GM12878 (cell line): ENCODE results near the gene CNTNAP5. TPM values are rescaled to one million over a fixed set of nuclear protein-coding genes. Genes with fewer than 3 reads are reported as not detected.

Experiments
- ATAC-seq: fragments of 200-7000 bp; cut with Tn5 transposase; 3 replicates; pipeline ENCODE4 v1.9.1; 2020; ENCODE audit warnings: mild to moderate bottlenecking, moderate library complexity
- BruUV-seq: library from RNA; stranded (reverse); fragments of 400-500 nt; replicated peaks from 2 replicates; lab custom pipeline; 2021; lab: Mats Ljungman, UMichigan
- CTCF ChIA-PET: fragments of 300-600 bp; sonication (Branson Sonifier 250); formaldehyde crosslinking; extraction: SDS; loops from one replicate; lab custom pipeline; 2021; ENCODE audit warnings: inconsistent platforms; lab: Yijun Ruan, JAX
- POLR2A ChIA-PET: fragments of 350-600 bp; formaldehyde crosslinking; extraction: SDS; loops from one replicate; lab custom pipeline; 2021; ENCODE audit warnings: inconsistent platforms; lab: Charles Lee
- RAD21 ChIA-PET: fragments of 300-600 bp; sonication (Branson Sonifier 250); formaldehyde crosslinking; loops from one replicate; lab custom pipeline; 2023; ENCODE audit warnings: antibody characterized with exemption; ENCODE audit not compliant: unreplicated experiment; lab: Charles Lee
- SMC1A ChIA-PET: fragments of 300-600 bp; sonication (Branson Sonifier 250); formaldehyde crosslinking; loops from one replicate; lab custom pipeline; 2023; ENCODE audit not compliant: unreplicated experiment, uncharacterized antibody; lab: Charles Lee
- DNase-seq: peaks from one replicate; pipeline ENCODE4 v3.0.0-alpha.2; 2011; ENCODE audit warnings: low read depth, low spot score
- FAIRE-seq: peaks from 3 replicates; lab custom pipeline; 2011; peaks lifted over from hg19 to GRCh38; lab: Jason Lieb, UNC
- H2AFZ ChIP-seq: 2 replicates; pipeline ENCODE4 v1.6.0; 2011; ENCODE audit warnings: low read depth, low read length, control low read depth; ENCODE audit not compliant: control insufficient read depth
- H3K27ac ChIP-seq: 2 replicates; pipeline ENCODE4 v1.5.1; 2011; ENCODE audit warnings: control low read depth; ENCODE audit not compliant: control insufficient read depth, insufficient read depth
- H3K27me3 ChIP-seq, 2 experiments: replicated peaks in 1 of 2; 2 replicates each; pipeline versions ENCODE4 v1.6.0 to v1.6.1; 2011; ENCODE audit warnings: low read length in 1 of 2; ENCODE audit not compliant: control insufficient read depth in 2 of 2, insufficient read depth in 2 of 2
- H3K36me3 ChIP-seq, 2 experiments: 2 replicates each; pipeline ENCODE4 v1.5.1; 2011; ENCODE audit warnings: low read length in 1 of 2; ENCODE audit not compliant: control insufficient read depth in 2 of 2, insufficient read depth in 2 of 2
- H3K4me1 ChIP-seq: 2 replicates; pipeline ENCODE4 v1.6.1; 2011; ENCODE audit warnings: mild to moderate bottlenecking, low read length, moderate library complexity, mixed read lengths; ENCODE audit not compliant: control insufficient read depth, insufficient read depth
- H3K4me2 ChIP-seq: 2 replicates; pipeline ENCODE4 v1.6.0; 2011; ENCODE audit warnings: control low read depth; ENCODE audit not compliant: control insufficient read depth, insufficient read depth
- H3K4me3 ChIP-seq: fragments of 200-600 bp; sonication (generic); 2 replicates; pipeline ENCODE4 v1.5.1; 2016
- H3K79me2 ChIP-seq: 2 replicates; pipeline ENCODE4 v1.6.0; 2011; ENCODE audit warnings: low read length; ENCODE audit not compliant: control insufficient read depth, insufficient read depth
- H3K9ac ChIP-seq: 2 replicates; pipeline ENCODE4 v1.8.0; 2011; ENCODE audit warnings: low read length, control low read depth, mixed read lengths; ENCODE audit not compliant: control insufficient read depth, insufficient read depth
- H3K9me3 ChIP-seq: replicated peaks from 3 replicates; pipeline ENCODE4 v1.5.1; 2011; ENCODE audit warnings: mild to moderate bottlenecking, low read length; ENCODE audit not compliant: control insufficient read depth, insufficient read depth
- H4K20me1 ChIP-seq: 2 replicates; pipeline ENCODE4 v1.6.0; 2011; ENCODE audit not compliant: control insufficient read depth, insufficient read depth
- ATF7 ChIP-seq: fragments of 450-650 bp; IDR thresholded peaks from 2 replicates; pipeline ENCODE4 v1.6.1; 2016; ENCODE audit warnings: low read depth, mild to moderate bottlenecking
- IRF5 ChIP-seq: fragments of 450-650 bp; IDR thresholded peaks from 2 replicates; pipeline ENCODE4 v1.6.1; 2017; ENCODE audit warnings: borderline replicate concordance
- MEF2A ChIP-seq: IDR thresholded peaks from 2 replicates; pipeline ENCODE4 v1.6.1; 2011; ENCODE audit warnings: low read depth, mild to moderate bottlenecking, low read length, moderate library complexity; ENCODE audit not compliant: insufficient read depth
- RAD51 ChIP-seq: fragments of 450-650 bp; IDR thresholded peaks from 2 replicates; pipeline ENCODE4 v1.6.1; 2016; ENCODE audit warnings: moderate library complexity, mild to moderate bottlenecking, inconsistent platforms
- SMARCA5 ChIP-seq: fragments of 450-650 bp; IDR thresholded peaks from 2 replicates; pipeline ENCODE4 v1.6.1; 2017; ENCODE audit warnings: mild to moderate bottlenecking
- SREBF1 ChIP-seq: IDR thresholded peaks from 2 replicates; pipeline ENCODE4 v1.6.1; 2012; ENCODE audit warnings: mild to moderate bottlenecking, low read length
- TAF1 ChIP-seq: IDR thresholded peaks from 2 replicates; pipeline ENCODE4 v1.6.1; 2011; ENCODE audit warnings: mild to moderate bottlenecking, low read depth, low read length, borderline replicate concordance
- TCF12 ChIP-seq: IDR thresholded peaks from 2 replicates; pipeline ENCODE4 v1.6.1; 2011; ENCODE audit warnings: low read depth, mild to moderate bottlenecking, low read length
- YY1 ChIP-seq: IDR thresholded peaks from 2 replicates; pipeline ENCODE4 v1.6.1; 2011; ENCODE audit warnings: low read depth, mild to moderate bottlenecking, low read length
- ZSCAN29 ChIP-seq: fragments of 450-650 bp; IDR thresholded peaks from 2 replicates; pipeline ENCODE4 v1.6.1; 2017; ENCODE audit warnings: mild to moderate bottlenecking, moderate library complexity
- WGBS: methylation state at CpG from one replicate; pipeline ENCODE4 v1.1.6; 2016; ENCODE audit warnings: low lambda C conversion rate; ENCODE audit not compliant: insufficient replicate concordance, insufficient coverage; ENCODE audit errors: missing lambda C conversion rate; 5-methylcytosine and 5-hydroxymethylcytosine counted together
- in situ Hi-C: fragments of 300-500 bp; cut with MboI; formaldehyde crosslinking; loops from 9 replicates; pipeline ENCODE4 v1.14.3; 2018; ENCODE audit warnings: mixed read lengths
- intact Hi-C: fragments of 100-400 bp; cut with micrococcal nuclease; formaldehyde crosslinking; loops from one replicate; pipeline ENCODE4 v1.14.2; 2022; ENCODE audit not compliant: unreplicated experiment
- polyA plus RNA-seq, 11 experiments: library from polyadenylated mRNA; depleted of rRNA in 4 of 11; unstranded in 6 of 11; stranded (reverse) in 5 of 11; fragments of >200 nt; fragmentation: Nextera tagmentation in 4 of 11; fragmentation: Illumina TruSeq in 1 of 11; extraction: Ambion mirVana in 4 of 11; extraction: Trizol in 1 of 11; gene quantifications; 1 replicate in 1 of 11; 2 replicates in 10 of 11; pipeline versions ENCODE4 v1.2.1 to v1.2.3, GENCODE V29; 2011 to 2016; ENCODE audit warnings: inconsistent platforms in 2 of 11, missing spikeins in 2 of 11, low read depth in 1 of 11
- total RNA-seq, 4 experiments: library from RNA; depleted of rRNA in 3 of 4; stranded (reverse); fragments of >200 nt in 3 of 4; fragmentation: Illumina TruSeq in 1 of 4; extraction: Trizol in 1 of 4; gene quantifications; 2 replicates each; pipeline versions ENCODE4 v1.2.1 to v1.2.3, GENCODE V29; 2013 to 2021

CNTNAP5 gene
- total and polyA plus RNA-seq, 10 of the 15 experiments (the other 5 are each of a cell fraction or from before 2014, with no cell fraction given): not detected

- RAD21 ChIA-PET: no interaction called here
- no peaks in the 10 kb centered on the region for H3K9me3 ChIP-seq
- CTCF ChIA-PET: no interaction called here
- no peaks in the 10 kb centered on the region for H3K36me3 ChIP-seq
- no peak for TF ChIP-seq TCF12
- no peak for TF ChIP-seq IRF5
- TF ChIP-seq YY1: no peak
- TF ChIP-seq, all 136 proteins: peak for 0
- FAIRE-seq (no peak), DNase-seq (no peak), ATAC-seq (no peak)
- Histone ChIP-seq H4K20me1 (no peaks in the 10 kb centered on the region), H3K27me3 (no peaks in the 10 kb centered on the region), H3K4me3 (no peak overlapping the region), H2AFZ (no peak overlapping the region), H3K27ac (no peak overlapping the region), H3K79me2 (no peaks in the 10 kb centered on the region), H3K9ac (no peak overlapping the region), H3K4me1 (no peaks in the 10 kb centered on the region), H3K4me2 (no peak overlapping the region)
- intact Hi-C loops: no loop called here
- in situ Hi-C loops: no loop called here
- no TSS peak for BruUV-seq
- SMC1A ChIA-PET: no interaction called here
- 11% methylated on average over 5 of the region's 5 CpGs for WGBS
- POLR2A ChIA-PET: no interaction called here
These were observed 292.0 kb downstream of the CNTNAP5 start for GRCh38 chr2:124316881-124317605.

GRCh38 chr2:124317628-124318027 is 292.5 kb downstream of the CNTNAP5 start:
- Histone ChIP-seq H3K4me3 (no peak overlapping the region), H3K9me3 (no peaks in the 10 kb centered on the region), H3K79me2 (no peaks in the 10 kb centered on the region), H3K9ac (no peak overlapping the region), H3K4me1 (no peaks in the 10 kb centered on the region), H3K36me3 (no peaks in the 10 kb centered on the region), H3K27me3 (no peaks in the 10 kb centered on the region), H3K4me2 (no peak overlapping the region), H4K20me1 (no peaks in the 10 kb centered on the region), H2AFZ (no peak overlapping the region), H3K27ac (no peak overlapping the region)
- ATAC-seq (no peak), FAIRE-seq (no peak), DNase-seq (no peak)
- BruUV-seq: no TSS peak
- ChIA-PET CTCF (no interaction called here), SMC1A (no interaction called here), POLR2A (no interaction called here), RAD21 (no interaction called here)
- WGBS: 0% methylated on average over 1 of the region's 1 CpG
- in situ Hi-C loops: no loop called here
- TF ChIP-seq TAF1 (no peak), ATF7 (no peak), RAD51 (no peak), SREBF1 (no peak), SMARCA5 (no peak), ZSCAN29 (no peak), MEF2A (no peak)
- intact Hi-C loops: no loop called here
